GM18502 (cell line): Measurements from ENCODE around the gene SSNA1.
"Not testable (repeated sequence)": the region's sequence is repeated elsewhere in the genome, so short reads cannot be mapped to it uniquely, and the experiment has no call there.

Source experiments
- ATAC-seq: cut with Tn5 transposase; IDR thresholded peaks from one replicate; pipeline ENCODE4 v1.9.1; 2021; ENCODE audit warnings: mild to moderate bottlenecking; ENCODE audit not compliant: unreplicated experiment, poor library complexity

Gene SSNA1

DNA sequence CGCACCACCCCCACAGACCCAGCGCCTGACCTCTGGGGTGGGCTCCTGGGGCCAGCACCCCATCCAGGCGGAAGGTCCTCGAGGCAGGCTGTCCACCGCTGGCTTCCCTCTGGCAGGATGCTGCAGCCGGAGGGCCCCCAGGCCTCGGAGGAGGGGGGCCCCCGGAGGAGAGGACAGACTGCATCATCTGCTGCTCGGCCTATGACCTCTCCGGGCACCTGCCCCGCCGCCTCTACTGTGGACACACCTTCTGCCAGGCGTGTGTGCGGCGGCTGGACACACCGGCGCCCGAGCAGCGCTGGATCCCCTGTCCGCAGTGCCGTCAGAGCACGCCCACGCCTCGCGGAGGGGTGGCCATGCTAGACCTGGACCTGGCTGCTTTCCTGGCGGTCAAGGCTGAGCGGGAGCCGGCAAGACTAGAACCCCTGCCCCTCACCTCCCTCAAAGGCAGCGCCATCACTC is 40.1 kb downstream of the SSNA1 start:
- no peak for ATAC-seq

DNA sequence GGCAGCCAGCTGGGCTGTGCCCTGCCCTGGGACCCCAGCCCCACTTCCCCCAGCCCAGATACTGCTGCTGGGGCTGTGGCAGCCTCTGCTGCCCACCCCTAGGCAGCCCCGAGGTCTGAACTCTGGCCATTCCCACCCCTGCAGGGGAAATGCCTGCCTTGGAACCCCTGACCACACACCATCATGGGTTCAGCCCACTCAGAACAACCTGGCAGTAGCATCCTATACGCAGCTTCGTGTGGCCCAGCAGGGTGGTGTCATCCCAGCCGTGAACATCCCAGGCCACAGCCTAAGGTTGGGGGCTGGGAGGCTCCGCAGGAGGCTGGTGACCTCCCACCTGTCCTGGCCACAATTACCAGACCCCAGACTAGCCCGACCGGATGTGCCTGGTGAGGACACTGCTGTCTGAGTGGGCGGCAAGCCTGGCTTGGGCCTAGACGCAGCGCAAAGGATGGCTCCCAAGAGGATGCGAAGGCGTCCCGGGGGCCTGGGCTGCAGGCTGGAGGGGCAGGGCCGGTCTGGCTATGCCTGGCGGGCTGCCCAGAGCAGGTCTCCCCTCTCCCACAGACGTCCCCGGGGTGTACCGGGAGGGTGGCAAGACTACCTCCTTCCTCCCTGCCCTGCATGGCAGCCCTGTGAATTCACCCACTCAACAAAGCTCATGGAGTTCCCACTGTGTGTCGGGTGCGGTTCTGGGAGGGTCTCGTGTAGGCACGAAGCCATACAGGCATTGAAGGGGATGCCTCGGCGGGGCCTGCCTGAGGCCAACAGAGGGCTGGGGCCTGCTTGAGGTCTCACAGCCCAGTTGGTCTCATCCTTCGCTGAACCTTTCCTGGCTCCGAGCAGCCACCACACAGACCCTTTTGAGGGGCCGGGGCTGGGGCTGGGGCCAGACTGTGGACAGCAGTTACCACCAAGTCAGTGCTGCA is 40.8 kb downstream of the SSNA1 start:
- no peak for ATAC-seq

DNA sequence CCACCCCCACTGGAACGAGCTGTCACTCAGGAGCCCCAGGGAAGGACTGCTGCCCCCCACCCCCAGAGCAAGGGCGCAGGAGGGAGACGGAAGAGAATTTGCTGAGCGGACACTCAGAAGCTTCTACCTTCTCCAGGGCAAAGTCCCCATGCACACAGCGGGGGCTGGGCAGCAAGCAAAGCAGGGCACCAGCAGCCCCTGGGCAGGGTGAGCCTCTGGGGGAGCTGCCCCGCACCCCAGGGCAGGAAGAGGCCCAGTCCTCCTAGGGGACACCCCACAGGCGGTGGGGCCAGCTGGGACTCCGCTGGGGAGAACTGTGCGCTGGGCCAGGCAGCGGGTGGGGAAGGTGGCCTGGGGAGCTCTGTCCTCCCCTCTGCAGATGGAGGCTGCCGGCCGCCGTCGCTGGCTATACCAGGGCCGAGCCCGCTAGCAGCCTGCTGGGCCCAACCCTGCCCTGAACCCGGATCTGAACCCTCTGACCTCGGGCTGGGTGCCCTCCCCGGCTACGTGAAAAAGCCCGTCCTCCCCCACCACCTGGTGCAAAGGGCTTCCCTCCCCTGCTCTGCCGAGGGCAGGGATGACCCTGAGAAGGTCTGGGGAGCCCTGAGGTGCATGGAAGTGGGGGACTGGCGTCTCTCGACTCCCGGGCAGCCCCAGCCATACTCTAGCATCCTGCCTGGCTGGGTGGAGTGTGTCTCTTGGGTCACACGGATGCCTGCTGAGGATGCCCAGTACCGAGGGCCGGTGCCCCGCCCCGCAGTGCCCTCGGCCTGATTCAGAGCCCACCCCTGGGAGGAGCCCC is 41.6 kb downstream of the SSNA1 start:
- ATAC-seq, result no peak

DNA sequence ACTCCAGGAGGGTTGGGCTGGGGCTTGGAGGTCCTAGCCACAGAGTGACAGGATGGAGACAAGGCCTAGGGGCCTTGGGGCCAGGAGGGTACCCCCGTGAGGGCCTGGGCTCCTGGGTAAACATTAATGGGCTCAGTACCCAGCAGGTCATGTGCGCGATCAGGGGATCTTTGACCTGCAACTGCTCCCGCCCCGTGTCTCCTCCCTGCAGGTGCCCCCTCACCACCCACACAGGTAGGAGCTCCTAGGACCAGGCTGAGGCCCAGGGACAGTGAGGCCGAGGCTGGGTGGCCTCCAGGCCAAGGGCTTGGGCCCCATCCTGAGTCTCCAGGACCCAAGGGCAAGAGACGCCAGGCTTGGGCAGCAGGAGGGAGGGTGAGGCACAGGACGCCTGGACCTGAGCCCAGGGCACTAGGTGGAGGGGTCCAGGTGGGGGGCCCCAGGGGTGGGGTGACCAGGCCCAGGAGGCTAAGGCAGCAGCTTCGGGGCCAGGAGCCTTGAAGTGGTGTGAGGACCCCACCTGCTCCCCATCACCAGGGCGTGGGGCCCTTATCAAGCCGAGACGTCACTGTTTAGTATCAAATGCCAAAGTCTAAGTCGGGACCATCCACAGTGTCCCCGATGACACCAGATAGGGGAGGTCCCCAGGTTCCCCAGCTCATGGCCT is 42.4 kb downstream of the SSNA1 start, which contains the start of gene SLC34A3:
SLC34A3 (plus strand) TSS at position 197 of the 667 bp plus-strand sequence. CDS start 802 bp downstream, outside the sequence.
- no peak for ATAC-seq

DNA sequence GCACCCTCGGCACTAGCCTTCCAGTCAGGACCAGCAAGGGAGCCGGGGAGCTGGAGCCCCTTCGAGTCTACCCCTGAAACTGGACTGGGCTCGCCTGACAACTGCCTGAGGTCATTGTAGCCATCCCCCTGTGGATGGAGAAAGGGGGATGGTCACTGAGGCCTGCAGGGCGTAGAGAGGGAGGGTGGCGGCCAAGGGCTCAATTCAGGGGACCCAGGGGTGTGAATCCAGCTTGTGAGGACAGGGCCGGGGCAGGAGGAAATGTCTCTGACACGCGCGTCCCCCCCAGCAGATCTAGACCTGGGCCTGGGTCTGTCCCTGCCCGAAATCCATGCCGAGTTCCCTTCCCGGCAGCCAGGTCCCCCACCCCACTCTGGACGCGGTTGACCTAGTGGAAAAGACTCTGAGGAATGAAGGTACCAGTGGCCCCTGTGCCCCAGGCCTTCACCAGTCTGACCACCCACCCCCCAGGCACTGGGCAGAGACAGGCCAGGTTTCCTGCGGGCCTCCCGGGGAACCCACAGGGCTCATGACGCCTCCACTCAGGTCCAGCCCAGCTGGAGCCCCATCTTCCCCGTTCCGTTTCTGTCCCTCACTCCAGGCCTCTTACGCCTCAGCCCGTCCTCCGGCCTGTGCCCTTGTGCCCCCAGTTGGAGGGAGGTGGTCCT is 43.0 kb downstream of the SSNA1 start:
- ATAC-seq, result no peak

DNA sequence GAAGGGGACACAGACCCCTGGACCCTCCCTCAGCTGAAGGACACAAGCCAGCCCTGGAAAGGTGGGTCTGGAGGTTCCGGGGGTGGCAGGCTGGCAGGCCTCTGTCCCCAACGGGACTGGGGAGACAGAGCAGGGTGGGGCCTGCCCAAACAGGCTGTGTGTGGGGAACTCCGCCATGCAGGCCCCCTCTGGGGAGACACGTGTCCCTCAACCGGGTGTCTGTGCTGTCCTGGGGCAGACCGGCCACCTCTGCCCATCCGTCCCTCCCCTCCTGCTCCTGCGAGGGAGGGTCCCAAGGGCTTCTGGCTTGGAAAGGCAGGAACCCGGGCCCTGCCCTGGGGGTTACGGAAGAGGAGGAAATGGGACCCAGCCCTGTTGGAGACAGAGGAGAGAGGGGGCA is 43.6 kb downstream of the SSNA1 start:
- no peak for ATAC-seq

DNA sequence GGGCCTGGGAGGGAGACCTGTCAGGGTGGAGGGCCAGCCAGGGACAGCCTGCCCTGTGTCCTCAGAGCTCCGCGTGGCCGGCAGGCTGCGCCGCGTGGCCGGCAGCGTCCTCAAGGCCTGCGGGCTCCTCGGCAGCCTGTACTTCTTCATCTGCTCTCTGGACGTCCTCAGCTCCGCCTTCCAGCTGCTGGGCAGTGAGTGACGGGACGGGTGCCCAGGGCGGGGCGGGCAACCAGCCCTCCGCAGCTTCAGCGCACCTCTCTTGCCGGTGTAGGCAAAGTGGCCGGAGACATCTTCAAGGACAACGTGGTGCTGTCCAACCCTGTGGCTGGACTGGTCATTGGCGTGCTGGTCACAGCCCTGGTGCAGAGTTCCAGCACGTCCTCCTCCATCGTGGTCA is 44.0 kb downstream of the SSNA1 start:
- no peak for ATAC-seq

DNA sequence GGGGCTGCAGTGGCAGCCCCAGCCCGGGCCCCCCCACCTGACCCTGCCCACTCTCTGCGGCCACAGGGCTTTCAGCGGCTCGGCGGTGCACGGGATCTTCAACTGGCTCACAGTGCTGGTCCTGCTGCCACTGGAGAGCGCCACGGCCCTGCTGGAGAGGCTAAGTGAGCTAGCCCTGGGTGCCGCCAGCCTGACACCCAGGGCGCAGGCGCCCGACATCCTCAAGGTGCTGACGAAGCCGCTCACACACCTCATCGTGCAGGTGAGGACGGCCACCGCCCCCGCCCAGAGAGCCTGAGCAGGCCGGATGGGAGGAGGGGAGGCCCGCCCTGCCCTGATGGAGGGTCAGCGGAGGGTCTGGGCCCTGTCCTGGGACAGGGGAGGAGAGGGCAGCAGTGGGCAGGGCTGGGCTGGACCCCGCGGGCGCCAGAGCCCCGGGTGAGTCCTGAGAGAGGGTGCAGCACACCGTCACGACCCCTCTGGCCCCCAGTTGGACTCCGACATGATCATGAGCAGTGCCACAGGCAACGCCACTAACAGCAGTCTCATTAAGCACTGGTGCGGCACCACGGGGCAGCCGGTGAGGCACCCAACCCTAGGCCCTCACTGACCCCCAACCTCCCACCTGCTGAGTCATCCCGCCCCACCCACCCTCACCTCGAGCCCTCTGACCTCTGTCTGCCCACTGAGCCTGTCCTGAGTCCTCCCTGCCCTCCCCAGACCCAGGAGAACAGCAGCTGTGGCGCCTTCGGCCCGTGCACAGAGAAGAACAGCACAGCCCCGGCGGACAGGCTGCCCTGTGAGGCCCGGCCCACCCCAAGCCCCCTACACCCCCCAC is 44.9 kb downstream of the SSNA1 start:
- ATAC-seq, result no peak

DNA sequence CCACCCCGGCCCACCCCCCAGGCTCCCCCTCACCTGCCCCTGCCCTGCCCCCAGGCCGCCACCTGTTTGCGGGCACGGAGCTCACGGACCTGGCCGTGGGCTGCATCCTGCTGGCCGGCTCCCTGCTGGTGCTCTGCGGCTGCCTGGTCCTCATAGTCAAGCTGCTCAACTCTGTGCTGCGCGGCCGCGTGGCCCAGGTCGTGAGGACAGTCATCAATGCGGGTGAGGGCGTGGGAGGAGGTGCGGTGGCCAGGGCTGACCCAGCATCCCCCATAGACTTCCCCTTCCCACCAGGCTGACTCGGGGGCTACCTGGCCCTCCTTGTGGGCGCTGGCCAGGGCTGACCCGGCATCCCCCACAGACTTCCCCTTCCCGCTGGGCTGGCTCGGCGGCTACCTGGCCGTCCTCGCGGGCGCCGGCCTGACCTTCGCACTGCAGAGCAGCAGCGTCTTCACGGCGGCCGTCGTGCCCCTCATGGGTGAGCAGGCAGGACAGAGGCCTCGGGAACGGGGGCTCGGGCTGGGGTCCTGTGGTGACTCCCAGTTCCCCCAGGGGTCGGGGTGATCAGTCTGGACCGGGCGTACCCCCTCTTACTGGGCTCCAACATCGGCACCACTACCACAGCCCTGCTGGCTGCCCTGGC is 45.7 kb downstream of the SSNA1 start:
- ATAC-seq, result no peak

DNA sequence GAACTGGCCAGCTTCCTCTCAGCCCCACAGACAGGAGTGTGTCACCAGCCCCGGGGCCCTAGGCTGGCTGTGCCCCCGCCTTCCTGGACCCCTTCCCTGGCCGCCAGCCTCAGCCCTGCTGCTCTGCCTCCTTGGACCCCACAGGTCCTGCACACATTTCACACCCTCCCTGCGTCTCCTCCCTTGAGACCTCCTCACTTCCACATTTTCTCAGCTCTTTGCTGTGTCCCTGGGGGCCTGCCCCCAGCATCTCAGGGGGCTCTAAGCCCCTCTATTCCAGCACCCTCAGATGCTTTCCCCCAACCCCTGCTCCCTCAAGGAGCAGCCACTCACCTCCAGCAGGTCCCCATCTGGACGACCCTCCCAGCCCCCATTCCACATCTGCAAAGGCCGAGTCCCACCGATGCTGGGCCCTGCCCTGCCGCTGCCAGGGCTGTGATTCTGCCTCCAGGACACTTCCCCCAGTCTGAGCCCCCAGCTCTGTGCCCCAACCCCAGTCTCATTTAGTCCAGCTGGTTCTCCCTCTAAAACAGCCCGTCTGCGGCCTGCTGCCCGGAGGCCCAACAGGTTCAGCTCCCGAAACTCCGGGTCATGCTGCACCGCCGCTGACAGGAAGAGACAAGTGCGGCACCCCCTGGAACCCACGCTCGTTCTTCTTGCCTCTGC is 46.4 kb downstream of the SSNA1 start:
- no peak for ATAC-seq

DNA sequence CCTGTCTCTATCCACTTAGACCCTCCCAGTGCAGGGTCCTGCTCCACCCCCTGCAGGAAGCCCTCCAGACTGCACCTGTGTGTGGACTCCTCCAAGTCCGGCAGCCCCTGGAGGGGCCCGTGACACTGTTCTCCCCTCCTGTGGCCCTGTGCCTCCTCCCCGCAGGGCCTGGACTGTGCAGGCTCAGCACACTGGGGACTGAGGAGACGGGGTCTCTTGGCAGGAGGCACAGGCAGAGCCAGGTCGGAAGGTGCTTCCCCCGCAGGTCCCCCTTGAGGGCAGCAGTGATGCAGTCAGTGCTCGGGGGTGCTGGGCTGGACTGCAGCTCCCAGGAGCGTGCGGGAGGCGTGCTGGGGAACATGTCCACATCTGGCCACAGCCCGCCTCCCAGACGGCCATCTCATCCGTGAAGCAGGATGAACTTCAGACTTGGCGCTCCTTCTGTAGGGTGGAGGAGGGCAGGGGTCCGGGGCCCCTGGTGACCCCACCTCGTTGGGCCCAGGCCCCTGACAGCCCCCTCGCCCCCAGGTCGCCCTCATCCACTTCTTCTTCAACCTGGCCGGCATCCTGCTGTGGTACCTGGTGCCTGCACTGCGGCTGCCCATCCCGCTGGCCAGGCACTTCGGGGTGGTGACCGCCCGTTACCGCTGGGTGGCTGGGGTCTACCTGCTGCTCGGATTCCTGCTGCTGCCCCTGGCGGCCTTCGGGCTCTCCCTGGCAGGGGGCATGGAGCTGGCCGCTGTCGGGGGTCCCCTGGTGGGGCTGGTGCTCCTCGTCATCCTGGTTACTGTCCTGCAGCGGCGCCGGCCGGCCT is 47.2 kb downstream of the SSNA1 start:
- no peak for ATAC-seq

DNA sequence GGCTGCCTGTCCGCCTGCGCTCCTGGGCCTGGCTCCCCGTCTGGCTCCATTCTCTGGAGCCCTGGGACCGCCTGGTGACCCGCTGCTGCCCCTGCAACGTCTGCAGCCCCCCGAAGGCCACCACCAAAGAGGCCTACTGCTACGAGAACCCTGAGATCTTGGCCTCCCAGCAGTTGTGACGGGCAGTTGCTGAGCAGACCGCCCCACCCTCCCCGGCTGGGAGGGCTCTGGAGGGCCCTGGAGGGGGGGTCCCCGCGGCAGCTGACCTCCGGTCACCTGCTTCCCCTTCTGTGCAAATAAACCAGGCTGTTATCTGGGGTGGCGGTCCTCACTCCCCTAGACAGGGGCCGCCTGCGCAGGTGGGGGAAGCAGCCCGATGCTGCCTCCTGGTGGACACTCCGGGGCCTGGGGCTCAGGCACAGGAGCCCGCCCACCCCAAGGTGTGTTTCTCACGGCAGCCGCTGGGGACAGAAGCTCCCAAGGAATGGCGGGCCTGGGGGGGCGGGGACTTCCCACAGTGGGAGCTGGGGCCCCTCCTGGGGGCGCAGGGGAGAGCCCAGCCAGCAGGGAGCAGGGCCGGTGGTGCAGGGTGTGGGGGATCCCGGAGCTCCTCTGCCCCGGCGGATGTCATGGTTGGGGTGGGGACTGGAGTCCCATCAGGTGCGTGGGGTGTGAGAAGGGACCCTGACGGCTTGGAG is 47.9 kb downstream of the SSNA1 start:
- no peak for ATAC-seq

DNA sequence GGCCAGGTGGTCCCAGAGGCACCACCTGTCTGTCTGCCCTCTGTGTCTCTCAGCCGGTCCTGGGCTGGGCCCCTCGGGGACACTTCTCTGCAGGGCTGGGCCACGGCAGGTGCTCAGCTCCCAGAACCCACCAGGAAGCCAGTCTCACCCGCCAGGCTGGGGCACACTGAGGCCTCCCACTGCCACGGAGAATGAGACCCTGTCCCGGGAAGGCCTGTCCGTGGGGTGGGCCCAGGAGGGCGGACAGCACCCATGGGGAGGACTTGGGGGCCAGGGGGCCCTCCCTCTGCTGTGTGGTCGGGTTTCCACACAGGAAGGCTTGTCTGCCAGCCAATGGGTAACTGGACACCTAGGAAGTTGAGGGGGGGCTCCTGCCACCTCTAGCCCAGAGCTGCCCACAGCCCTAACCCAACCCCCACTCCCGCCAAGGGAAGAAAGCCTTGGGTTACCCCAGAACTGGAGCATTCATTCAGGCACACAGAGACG is 48.5 kb downstream of the SSNA1 start:
- no peak for ATAC-seq

DNA sequence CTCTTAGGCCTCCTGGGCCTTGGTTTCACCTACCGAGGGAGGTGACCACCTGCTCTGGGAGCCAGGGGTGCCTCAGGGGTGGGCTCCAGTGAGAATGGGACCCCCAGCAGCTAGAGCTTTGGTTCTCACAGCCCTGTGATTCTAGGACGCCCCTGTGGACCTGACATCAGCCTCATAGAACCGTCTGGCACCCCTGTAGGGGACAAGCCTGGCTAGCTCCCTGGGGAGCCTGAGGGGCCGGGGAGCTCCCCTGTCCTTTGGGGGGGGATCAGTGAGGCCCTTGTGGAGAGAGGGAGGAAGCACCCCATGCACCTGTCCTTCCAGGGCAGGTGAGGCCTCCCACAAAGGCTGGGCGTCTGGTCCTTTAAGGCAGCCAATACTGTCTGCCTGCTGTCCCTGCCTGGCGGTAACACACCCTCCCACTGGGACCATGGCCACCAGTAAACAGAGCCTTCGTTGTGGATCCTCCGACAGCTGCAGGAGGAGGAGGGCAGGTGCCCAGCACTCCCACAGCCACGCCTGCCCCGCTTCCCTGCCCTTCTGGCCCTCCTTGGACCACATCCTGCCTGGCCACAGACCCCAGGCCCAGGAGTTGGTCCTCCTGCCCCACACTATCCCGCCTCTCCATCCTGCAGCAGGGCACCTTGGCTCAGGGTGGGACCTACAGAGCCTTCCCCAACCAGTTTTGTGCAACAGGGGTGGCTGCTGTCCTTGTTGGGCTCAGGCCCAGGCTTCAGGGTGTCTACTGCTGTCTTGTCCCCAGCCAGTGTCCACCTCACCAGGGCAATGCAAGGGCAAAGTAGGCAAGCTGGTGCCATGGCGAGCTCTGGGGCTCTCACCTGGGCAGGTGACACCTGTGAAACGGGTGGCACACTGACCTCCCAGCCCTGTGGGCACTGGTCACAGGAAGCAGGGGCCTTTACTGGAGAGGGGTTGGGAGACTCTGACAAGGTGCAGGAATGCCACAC is 49.6 kb downstream of the SSNA1 start:
- ATAC-seq, result no peak

DNA sequence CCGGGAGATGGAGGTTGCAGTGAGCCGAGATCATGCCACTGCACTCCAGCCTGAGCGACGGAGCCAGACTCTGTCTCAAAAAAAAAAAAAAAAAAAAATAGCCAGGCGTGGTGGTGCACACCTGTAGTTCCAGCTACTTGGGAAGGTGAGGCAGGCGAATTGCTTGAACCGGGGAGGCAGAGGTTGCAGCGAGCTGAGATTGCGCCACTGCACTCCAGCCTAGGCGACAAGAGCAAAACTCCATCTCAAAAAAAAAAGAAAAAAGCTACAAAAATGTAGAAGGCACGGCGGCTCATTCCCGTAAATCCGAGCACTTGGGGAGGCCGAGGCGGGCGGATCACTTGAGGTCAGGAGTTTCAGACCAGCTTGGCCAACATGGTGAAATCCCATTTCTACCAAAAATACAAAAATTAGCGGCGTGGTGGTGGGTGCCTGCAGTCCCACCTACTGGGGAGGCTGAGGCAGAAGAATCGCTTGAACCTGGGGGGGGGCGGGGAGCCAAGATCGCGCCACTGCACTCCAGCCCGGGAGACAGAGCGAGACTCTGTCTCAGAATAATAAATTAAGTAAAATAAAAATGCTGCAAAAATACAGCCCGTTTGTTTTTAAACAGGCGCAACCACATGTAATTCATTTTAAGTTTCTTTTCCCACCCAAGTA is 51.2 kb downstream of the SSNA1 start:
- not testable (repeated sequence) for ATAC-seq
